Measurements from ENCODE around the gene GTF2IRD1. TPM values are rescaled to one million over a fixed set of nuclear protein-coding genes. Genes with fewer than 3 reads are reported as not detected.

Gene GTF2IRD1
- total and polyA plus RNA-seq, 2 experiments from 2014 or later: 34.9 to 39.6 TPM

DNA sequence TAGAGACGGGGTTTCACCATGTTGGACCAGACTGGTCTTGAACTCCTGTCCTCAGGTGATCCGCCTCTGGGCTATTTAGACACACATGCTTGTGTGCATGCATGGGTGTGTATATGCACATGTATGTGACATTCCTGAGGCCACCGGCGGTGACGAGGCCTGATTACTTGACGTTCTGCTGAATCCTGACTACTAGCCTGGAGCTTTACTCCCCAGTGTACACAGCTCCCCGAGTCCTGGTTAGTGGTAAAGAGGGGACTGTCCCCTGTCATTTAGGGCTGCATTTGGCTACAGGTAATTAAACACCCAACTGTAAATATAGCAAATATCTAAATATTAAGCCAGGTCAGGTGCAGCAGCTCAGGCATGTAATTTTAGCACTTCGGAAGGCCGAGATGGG lies 14.2 kb downstream of the GTF2IRD1 start:
- Histone ChIP-seq H4K20me1 (ENCODE audit: insufficient read depth, poor library complexity, severe bottlenecking) (peaks cover 73% of the 10 kb centered on the region), H3K27ac (peak overlapping the region; percentile 53), H3K79me2 (peaks cover 99% of the 10 kb centered on the region), H2AFZ (no peak overlapping the region), H3K4me2 (no peak overlapping the region), H3K27me3 (no peaks in the 10 kb centered on the region), H3K4me1 (ENCODE audit: insufficient read depth) (peaks cover 36% of the 10 kb centered on the region), H3K36me3 (replicated peaks; ENCODE audit: insufficient read depth, low read depth) (no peaks in the 10 kb centered on the region), H3K4me3 (no peak overlapping the region), H3K9me2 (replicated peaks; ENCODE audit: insufficient read depth) (no peaks in the 10 kb centered on the region), H3K9me3 (ENCODE audit: low read depth) (no peaks in the 10 kb centered on the region)
- no peak for TF ChIP-seq EZH2phosphoT487 (IDR thresholded peaks at IDR 0.05; ENCODE audit: low read depth, severe bottlenecking, unreplicated experiment)
- no peak for TF ChIP-seq EZH2 (IDR thresholded peaks at IDR 0.05; ENCODE audit: borderline replicate concordance)
- TF ChIP-seq, protein P1, sequence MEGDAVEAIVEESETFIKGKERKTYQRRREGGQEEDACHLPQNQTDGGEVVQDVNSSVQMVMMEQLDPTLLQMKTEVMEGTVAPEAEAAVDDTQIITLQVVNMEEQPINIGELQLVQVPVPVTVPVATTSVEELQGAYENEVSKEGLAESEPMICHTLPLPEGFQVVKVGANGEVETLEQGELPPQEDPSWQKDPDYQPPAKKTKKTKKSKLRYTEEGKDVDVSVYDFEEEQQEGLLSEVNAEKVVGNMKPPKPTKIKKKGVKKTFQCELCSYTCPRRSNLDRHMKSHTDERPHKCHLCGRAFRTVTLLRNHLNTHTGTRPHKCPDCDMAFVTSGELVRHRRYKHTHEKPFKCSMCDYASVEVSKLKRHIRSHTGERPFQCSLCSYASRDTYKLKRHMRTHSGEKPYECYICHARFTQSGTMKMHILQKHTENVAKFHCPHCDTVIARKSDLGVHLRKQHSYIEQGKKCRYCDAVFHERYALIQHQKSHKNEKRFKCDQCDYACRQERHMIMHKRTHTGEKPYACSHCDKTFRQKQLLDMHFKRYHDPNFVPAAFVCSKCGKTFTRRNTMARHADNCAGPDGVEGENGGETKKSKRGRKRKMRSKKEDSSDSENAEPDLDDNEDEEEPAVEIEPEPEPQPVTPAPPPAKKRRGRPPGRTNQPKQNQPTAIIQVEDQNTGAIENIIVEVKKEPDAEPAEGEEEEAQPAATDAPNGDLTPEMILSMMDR (IDR thresholded peaks at IDR 0.05; ENCODE audit: poor library complexity): no peak
- 81% methylated on average over 9 of the region's 9 CpGs for WGBS (ENCODE audit: low lambda C conversion rate, missing lambda C conversion rate)
- no peak for DNase-seq (ENCODE audit: low spot score)

DNA sequence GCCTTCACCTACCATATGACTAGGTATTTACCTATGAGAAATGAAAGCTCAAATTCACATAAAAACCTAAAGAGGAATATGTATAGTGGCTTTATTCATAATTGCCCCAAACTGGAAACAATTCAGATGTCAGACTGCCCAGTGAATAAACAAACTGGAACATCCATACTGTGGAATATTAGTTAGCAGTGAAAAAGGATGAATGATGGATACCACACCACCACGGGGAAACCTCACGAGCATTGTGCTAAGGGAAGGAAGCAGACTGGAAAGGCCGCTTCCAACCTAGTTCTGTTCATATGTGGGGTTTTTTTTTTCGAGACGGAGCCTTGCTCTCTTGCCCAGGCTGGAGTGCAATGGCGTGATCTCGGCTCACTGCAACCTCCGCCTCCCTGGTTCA lies 16.8 kb downstream of the GTF2IRD1 start:
- TF ChIP-seq EZH2phosphoT487 (IDR thresholded peaks at IDR 0.05; ENCODE audit: low read depth, severe bottlenecking, unreplicated experiment) (no peak), EZH2 (IDR thresholded peaks at IDR 0.05; ENCODE audit: borderline replicate concordance) (no peak)
- TF ChIP-seq, protein P1 (IDR thresholded peaks at IDR 0.05; ENCODE audit: poor library complexity): no peak
- Histone ChIP-seq H3K27me3 (no peaks in the 10 kb centered on the region), H3K36me3 (replicated peaks; ENCODE audit: insufficient read depth, low read depth) (no peaks in the 10 kb centered on the region), H3K9me2 (replicated peaks; ENCODE audit: insufficient read depth) (no peaks in the 10 kb centered on the region), H3K27ac (no peak overlapping the region), H2AFZ (no peak overlapping the region), H3K4me1 (ENCODE audit: insufficient read depth) (peaks cover 12% of the 10 kb centered on the region), H3K9me3 (ENCODE audit: low read depth) (no peaks in the 10 kb centered on the region), H3K4me2 (no peak overlapping the region), H3K79me2 (peaks cover 98% of the 10 kb centered on the region), H3K4me3 (no peak overlapping the region), H4K20me1 (ENCODE audit: insufficient read depth, poor library complexity, severe bottlenecking) (peaks cover 61% of the 10 kb centered on the region)
- DNase-seq (ENCODE audit: low spot score): no peak
- 98% methylated on average over 8 of the region's 8 CpGs for WGBS (ENCODE audit: low lambda C conversion rate, missing lambda C conversion rate)

DNA sequence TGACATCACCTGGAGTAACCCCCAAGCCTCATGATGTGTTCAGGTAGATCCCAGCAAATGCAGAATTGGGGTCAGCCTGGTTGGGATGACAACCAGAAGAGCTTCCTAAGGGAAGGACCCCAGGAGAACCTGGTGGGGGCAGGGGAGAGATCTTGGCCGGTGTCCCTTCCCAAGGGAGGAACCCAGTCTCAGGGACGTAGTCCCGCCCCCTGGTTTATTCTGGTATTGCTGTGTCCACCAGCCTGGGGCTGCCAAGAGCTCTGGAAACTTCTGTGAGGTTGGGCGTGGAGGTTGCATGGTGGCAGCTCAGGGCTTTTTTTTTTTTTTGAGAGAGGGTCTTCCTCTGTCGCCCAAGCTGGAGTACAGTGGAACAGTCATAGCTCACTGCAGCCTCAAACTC lies 19.4 kb downstream of the GTF2IRD1 start:
- WGBS (ENCODE audit: low lambda C conversion rate, missing lambda C conversion rate): 94% methylated on average over 5 of the region's 5 CpGs
- no peaks in the 10 kb centered on the region for H3K9me3 ChIP-seq (ENCODE audit: low read depth)
- H3K4me1 ChIP-seq (ENCODE audit: insufficient read depth): peaks cover 17% of the 10 kb centered on the region
- no peaks in the 10 kb centered on the region for H3K27me3 ChIP-seq
- no peak overlapping the region for H3K27ac ChIP-seq
- peaks cover 68% of the 10 kb centered on the region for H4K20me1 ChIP-seq (ENCODE audit: insufficient read depth, poor library complexity, severe bottlenecking)
- TF ChIP-seq, protein P1 (IDR thresholded peaks at IDR 0.05; ENCODE audit: poor library complexity): no peak
- TF ChIP-seq EZH2 (IDR thresholded peaks at IDR 0.05; ENCODE audit: borderline replicate concordance): no peak
- TF ChIP-seq EZH2phosphoT487 (IDR thresholded peaks at IDR 0.05; ENCODE audit: low read depth, severe bottlenecking, unreplicated experiment): no peak
- no peak for DNase-seq (ENCODE audit: low spot score)
- no peak overlapping the region for H3K4me3 ChIP-seq
- peaks cover 96% of the 10 kb centered on the region for H3K79me2 ChIP-seq
- no peaks in the 10 kb centered on the region for H3K9me2 ChIP-seq (replicated peaks; ENCODE audit: insufficient read depth)
- no peaks in the 10 kb centered on the region for H3K36me3 ChIP-seq (replicated peaks; ENCODE audit: insufficient read depth, low read depth)
- no peak overlapping the region for H3K4me2 ChIP-seq
- H2AFZ ChIP-seq: no peak overlapping the region

Data from hepatocyte (in vitro differentiated cells).